K562 (cell line): ENCODE measurements around the gene LRP1B.

Source experiments
- C11orf30 ChIP-seq: fragments of 450-650 bp; IDR thresholded peaks from 2 replicates; pipeline ENCODE4 v1.6.1; 2016; ENCODE audit warnings: low read depth, mild to moderate bottlenecking
- CEBPB ChIP-seq: fragments of 450-650 bp; IDR thresholded peaks from 2 replicates; pipeline ENCODE4 v1.6.1; 2016; ENCODE audit warnings: missing genetic modification characterization, missing compliant biosample characterization
- CREB3 ChIP-seq: fragments of 450-650 bp; conservative IDR thresholded peaks from 2 replicates; pipeline ENCODE4 v1.6.1; 2016; ENCODE audit warnings: missing genetic modification characterization, low read depth, mild to moderate bottlenecking, missing compliant biosample characterization, moderate library complexity
- CTCF ChIP-seq, 3 experiments: IDR thresholded peaks in 2 of 3; conservative IDR thresholded peaks in 1 of 3; 2 replicates each; pipeline ENCODE4 v1.5.1; 2011 to 2012; ENCODE audit warnings: low read length in 3 of 3, mild to moderate bottlenecking in 3 of 3, control low read depth in 2 of 3, improper control_type of control experiment in 1 of 3, inconsistent platforms in 1 of 3, low read depth in 1 of 3, mixed read lengths in 1 of 3, moderate library complexity in 1 of 3; ENCODE audit not compliant: insufficient read depth in 2 of 3
- FOXA1 ChIP-seq: fragments of 450-650 bp; IDR thresholded peaks from 2 replicates; pipeline ENCODE4 v1.6.1; 2016; ENCODE audit warnings: mild to moderate bottlenecking, borderline replicate concordance
- POLR2AphosphoS5 ChIP-seq: IDR thresholded peaks from 2 replicates; pipeline ENCODE4 v1.6.1; 2011; ENCODE audit warnings: mild to moderate bottlenecking, low read depth, low read length, moderate library complexity; ENCODE audit not compliant: control insufficient read depth, insufficient read depth
- REST ChIP-seq, 2 experiments: fragments of 450-650 bp; formaldehyde crosslinking in 1 of 2; IDR thresholded peaks; 2 replicates each; pipeline versions ENCODE4 v1.4.0 to v1.6.1; 2014 to 2020; ENCODE audit warnings: mild to moderate bottlenecking in 2 of 2, borderline replicate concordance in 1 of 2, low read depth in 1 of 2
- TCF7 ChIP-seq: sonication (generic); IDR thresholded peaks from 2 replicates; pipeline ENCODE4 v1.6.1; 2016; ENCODE audit warnings: antibody characterized with exemption, borderline replicate concordance
- ZBTB12 ChIP-seq: fragments of 250-450 bp; sonication (Bioruptor Pico); IDR thresholded peaks from 2 replicates; pipeline ENCODE4 v1.4.0; 2020
- ZNF12 ChIP-seq: sonication (generic); formaldehyde crosslinking; IDR thresholded peaks from 2 replicates; pipeline ENCODE4 v1.4.0; 2020; ENCODE audit warnings: mild to moderate bottlenecking, missing genetic modification reagents
- ZNF140 ChIP-seq: fragments of 250-450 bp; sonication (Bioruptor Pico); IDR thresholded peaks from 2 replicates; pipeline ENCODE4 v1.8.0; 2021; ENCODE audit warnings: moderate library complexity, mild to moderate bottlenecking, inconsistent platforms
- ZZZ3 ChIP-seq: fragments of 450-650 bp; IDR thresholded peaks from 2 replicates; pipeline ENCODE4 v1.6.1; 2016; ENCODE audit warnings: antibody characterized with exemption, mild to moderate bottlenecking, moderate library complexity

GRCh38 chr2:141899740-141900139 is 231.1 kb downstream of the LRP1B start:
- TF ChIP-seq CTCF (IDR thresholded peaks at IDR 0.05 in 2 of 3, conservative IDR thresholded peaks at IDR 0.05 in 1 of 3; ENCODE audit: insufficient read depth in 2 of 3, low read depth in 1 of 3, low read length in 3 of 3) (no peak), TCF7 (no peak), ZBTB12 (CRISPR knock-in tag) (no peak), ZZZ3 (no peak), POLR2AphosphoS5 (no peak), ZNF140 (CRISPR knock-in tag) (no peak), C11orf30 (no peak), CREB3 (no peak), FOXA1 (no peak), REST (IDR thresholded peaks at IDR 0.05; ENCODE audit: borderline replicate concordance) (no peak), REST (CRISPR knock-in tag; IDR thresholded peaks at IDR 0.05; ENCODE audit: low read depth) (no peak), ZNF12 (CRISPR knock-in tag) (no peak), CEBPB (tag) (no peak)
